IMR-90 (cell line): Measurements from ENCODE around the gene PPP1R3D. TPM values are rescaled to one million over a fixed set of nuclear protein-coding genes. Genes with fewer than 3 reads are reported as not detected.

Experiments used
- ATAC-seq: fragments of 200-7000 bp; cut with Tn5 transposase; 2 replicates; pipeline ENCODE4 v1.9.1; 2020; ENCODE audit warnings: low read depth, mild to moderate bottlenecking, moderate library complexity
- BruUV-seq: library from RNA; stranded (reverse); fragments of 400-500 nt; replicated peaks from 2 replicates; lab custom pipeline; 2021; lab: Mats Ljungman, UMichigan
- CTCF ChIA-PET: fragments of 300-600 bp; formaldehyde crosslinking; extraction: SDS; loops from one replicate; lab custom pipeline; 2021; ENCODE audit warnings: antibody characterized with exemption; lab: Yijun Ruan, JAX
- POLR2A ChIA-PET: fragments of 300-600 bp; sonication (Branson Sonifier 250); formaldehyde crosslinking; loops from one replicate; lab custom pipeline; 2022; ENCODE audit warnings: antibody characterized with exemption; ENCODE audit not compliant: unreplicated experiment; lab: Charles Lee
- DNase-seq: peaks from one replicate; pipeline ENCODE4 v3.0.0; 2013
- H2AFZ ChIP-seq: replicated peaks from 2 replicates; pipeline ENCODE3; 2013; ENCODE audit warnings: low read length, mild to moderate bottlenecking; ENCODE audit not compliant: poor library complexity
- H2AK5ac ChIP-seq: 2 replicates; pipeline ENCODE4 v1.6.1; 2013; ENCODE audit warnings: low read depth, low read length, inconsistent platforms
- H2AK9ac ChIP-seq: replicated peaks from 2 replicates; pipeline ENCODE3; 2013; ENCODE audit warnings: mild to moderate bottlenecking, low read depth, low read length, moderate library complexity; ENCODE audit not compliant: poor library complexity
- H2BK120ac ChIP-seq: 2 replicates; pipeline ENCODE4 v1.6.1; 2013; ENCODE audit warnings: low read depth, low read length, inconsistent platforms
- H2BK15ac ChIP-seq: 3 replicates; pipeline ENCODE4 v1.6.1; 2013; ENCODE audit warnings: low read depth, low read length, inconsistent platforms
- H2BK20ac ChIP-seq: 2 replicates; pipeline ENCODE4 v1.6.1; 2013; ENCODE audit warnings: low read depth, mild to moderate bottlenecking, inconsistent platforms, low read length, moderate library complexity
- H2BK5ac ChIP-seq: 2 replicates; pipeline ENCODE4 v1.6.1; 2013; ENCODE audit warnings: mild to moderate bottlenecking, low read depth, low read length, inconsistent platforms; ENCODE audit not compliant: poor library complexity, severe bottlenecking
- H3K14ac ChIP-seq: replicated peaks from 2 replicates; pipeline ENCODE4 v1.6.1; 2013; ENCODE audit warnings: low read depth, low read length, inconsistent platforms
- H3K18ac ChIP-seq: 2 replicates; pipeline ENCODE4 v1.6.1; 2013; ENCODE audit warnings: low read depth, low read length, control low read depth
- H3K23ac ChIP-seq: 2 replicates; pipeline ENCODE4 v1.6.1; 2013; ENCODE audit warnings: low read depth, low read length, inconsistent platforms
- H3K27ac ChIP-seq: 2 replicates; pipeline ENCODE4 v1.5.1; 2013; ENCODE audit warnings: mild to moderate bottlenecking, control low read depth, low read length; ENCODE audit not compliant: insufficient read depth
- H3K27me3 ChIP-seq: 2 replicates; pipeline ENCODE4 v1.6.1; 2013; ENCODE audit warnings: low read length; ENCODE audit not compliant: control insufficient read depth, insufficient read depth
- H3K36me3 ChIP-seq: 2 replicates; pipeline ENCODE4 v1.6.1; 2013; ENCODE audit warnings: low read length, mixed read lengths; ENCODE audit not compliant: control insufficient read depth, insufficient read depth
- H3K4ac ChIP-seq: 2 replicates; pipeline ENCODE4 v1.6.1; 2013; ENCODE audit warnings: low read depth, low read length, inconsistent platforms
- H3K4me1 ChIP-seq: 2 replicates; pipeline ENCODE4 v1.6.1; 2013; ENCODE audit warnings: low read length, mixed read lengths; ENCODE audit not compliant: control insufficient read depth, insufficient read depth
- H3K4me2 ChIP-seq: 2 replicates; pipeline ENCODE4 v1.6.1; 2013; ENCODE audit warnings: low read depth, mild to moderate bottlenecking, control low read depth, low read length, moderate library complexity
- H3K4me3 ChIP-seq: 2 replicates; pipeline ENCODE4 v1.5.1; 2013; ENCODE audit warnings: low read depth, mild to moderate bottlenecking, control low read depth, low read length, moderate library complexity; ENCODE audit not compliant: insufficient read depth
- H3K56ac ChIP-seq: 2 replicates; pipeline ENCODE4 v1.6.1; 2013; ENCODE audit warnings: low read length, inconsistent platforms; ENCODE audit not compliant: insufficient read depth; ENCODE audit errors: extremely low read depth
- H3K79me1 ChIP-seq, 2 experiments: 2 replicates each; pipeline ENCODE4 v1.6.1; 2013; ENCODE audit warnings: low read length in 2 of 2, inconsistent platforms in 1 of 2, low read depth in 1 of 2
- H3K9ac ChIP-seq: 2 replicates; pipeline ENCODE4 v1.6.1; 2013; ENCODE audit warnings: low read depth, low read length, control low read depth
- H3K9me1 ChIP-seq: 2 replicates; pipeline ENCODE4 v1.6.1; 2013; ENCODE audit warnings: low read length, inconsistent platforms; ENCODE audit not compliant: insufficient read depth
- H3K9me3 ChIP-seq: 2 replicates; pipeline ENCODE4 v1.6.1; 2013; ENCODE audit warnings: low read length; ENCODE audit not compliant: control insufficient read depth, insufficient read depth
- H4K20me1 ChIP-seq: 2 replicates; pipeline ENCODE4 v1.6.1; 2013; ENCODE audit warnings: low read length, inconsistent platforms; ENCODE audit not compliant: insufficient read depth
- H4K5ac ChIP-seq: 2 replicates; pipeline ENCODE4 v1.6.1; 2013; ENCODE audit warnings: mild to moderate bottlenecking, low read depth, low read length, control low read depth
- H4K8ac ChIP-seq, 2 experiments: 2 replicates each; pipeline ENCODE4 v1.6.1; 2013; ENCODE audit warnings: low read depth in 2 of 2, low read length in 2 of 2, control low read depth in 1 of 2, inconsistent platforms in 1 of 2
- H4K91ac ChIP-seq: 2 replicates; pipeline ENCODE4 v1.6.1; 2013; ENCODE audit warnings: low read depth, low read length, inconsistent platforms; ENCODE audit not compliant: insufficient read depth
- BHLHE40 ChIP-seq: fragments of 150-350 bp; IDR thresholded peaks from 2 replicates; pipeline ENCODE4 v1.6.1; 2016; ENCODE audit warnings: mild to moderate bottlenecking, low read depth, low read length
- CTCF ChIP-seq: conservative IDR thresholded peaks from 2 replicates; pipeline ENCODE4 v1.5.1; 2012; ENCODE audit warnings: mild to moderate bottlenecking, low read depth, low read length, improper control_type of control experiment
- FOS ChIP-seq: fragments of 150-350 bp; IDR thresholded peaks from 2 replicates; pipeline ENCODE4 v1.6.1; 2016; ENCODE audit warnings: low read depth, low read length
- MAFK ChIP-seq: IDR thresholded peaks from 2 replicates; pipeline ENCODE4 v1.6.1; 2012; ENCODE audit warnings: low read depth, low read length, improper control_type of control experiment
- MXI1 ChIP-seq: IDR thresholded peaks from 2 replicates; pipeline ENCODE4 v1.6.1; 2012; ENCODE audit warnings: low read depth, mild to moderate bottlenecking, low read length, moderate library complexity, borderline replicate concordance
- NFE2L2 ChIP-seq: fragments of 150-350 bp; IDR thresholded peaks from 2 replicates; pipeline ENCODE4 v1.6.1; 2016; ENCODE audit warnings: low read depth, mild to moderate bottlenecking, low read length
- POLR2A ChIP-seq: IDR thresholded peaks from 2 replicates; pipeline ENCODE4 v1.6.1; 2012; ENCODE audit warnings: mild to moderate bottlenecking, low read depth, low read length
- RCOR1 ChIP-seq: IDR thresholded peaks from 2 replicates; pipeline ENCODE4 v1.6.1; 2012; ENCODE audit warnings: mild to moderate bottlenecking, low read length, improper control_type of control experiment; ENCODE audit not compliant: insufficient replicate concordance
- USF2 ChIP-seq: fragments of 150-350 bp; IDR thresholded peaks from 2 replicates; pipeline ENCODE4 v1.6.1; 2017; ENCODE audit warnings: mild to moderate bottlenecking, antibody characterized with exemption, low read length, low read depth
- WGBS, 2 experiments: methylation state at CpG; one replicate each; pipeline versions ENCODE4 v1.1.5 to v1.1.7; 2013; ENCODE audit warnings: missing lambda C conversion rate in 2 of 2; ENCODE audit not compliant: insufficient read length in 1 of 2; ENCODE audit errors: extremely low coverage in 2 of 2; 5-methylcytosine and 5-hydroxymethylcytosine counted together
- dilution Hi-C: fragments of 300-500 bp; cut with HindIII; formaldehyde crosslinking; loops from one replicate; pipeline ENCODE4 v1.14.3; 2018; ENCODE audit warnings: low sequenced_read_pairs; ENCODE audit not compliant: unreplicated experiment
- in situ Hi-C: fragments of 300-500 bp; cut with MboI; formaldehyde crosslinking; loops from 3 replicates; pipeline ENCODE4 v1.14.3; 2019; ENCODE audit warnings: low sequenced_read_pairs, inconsistent platforms, mixed read lengths
- intact Hi-C: fragments of 100-400 bp; cut with micrococcal nuclease; formaldehyde crosslinking; loops from 2 replicates; pipeline ENCODE4 v1.10.0; 2022
- polyA plus RNA-seq, 3 experiments: library from polyadenylated mRNA; depleted of rRNA; stranded (reverse); fragments of >200 nt; gene quantifications; 2 replicates each; pipeline ENCODE4 v1.2.3, GENCODE V29; 2012; ENCODE audit warnings: low replicate concordance in 1 of 3
- total RNA-seq: library from RNA; depleted of rRNA; stranded (reverse); fragments of >200 nt; gene quantifications from 2 replicates; pipeline ENCODE4 v1.2.3, GENCODE V29; 2012

The PPP1R3D gene
- total and polyA plus RNA-seq, 2 of the 4 experiments (the other 2 are of a cell fraction), result 1.6 to 2.7 TPM

GRCh38 chr20:59985864-59986263, 45.8 kb upstream of the PPP1R3D start:
- Histone ChIP-seq H4K91ac (no peak overlapping the region), H3K18ac (no peak overlapping the region), H3K4me2 (no peak overlapping the region), H3K4me3 (no peak overlapping the region), H3K79me1 (no peaks in the 10 kb centered on the region), H4K8ac (no peak overlapping the region), H3K9me3 (no peaks in the 10 kb centered on the region), H2AK9ac (no peak overlapping the region), H3K23ac (no peak overlapping the region), H3K4ac (no peak overlapping the region), H2AFZ (no peak overlapping the region), H2BK20ac (no peak overlapping the region), H3K4me1 (no peaks in the 10 kb centered on the region), H2BK120ac (no peak overlapping the region), H3K56ac (no peak overlapping the region), H3K36me3 (no peaks in the 10 kb centered on the region), H2BK5ac (no peak overlapping the region), H2AK5ac (no peak overlapping the region), H3K27ac (no peak overlapping the region), H3K27me3 (peaks cover 2% of the 10 kb centered on the region; the same call in 1 of the 2 replicates), H3K14ac (no peak overlapping the region), H4K20me1 (no peaks in the 10 kb centered on the region), H4K5ac (no peak overlapping the region), H3K9me1 (no peaks in the 10 kb centered on the region), H3K9ac (no peak overlapping the region), H2BK15ac (no peak overlapping the region)
- no peak for TF ChIP-seq RCOR1
- TF ChIP-seq MXI1, result no peak
- no peak for TF ChIP-seq FOS
- TF ChIP-seq USF2, result no peak
- no peak for TF ChIP-seq NFE2L2
- TF ChIP-seq BHLHE40, result no peak
- no peak for TF ChIP-seq MAFK
- no peak for TF ChIP-seq CTCF
- TF ChIP-seq POLR2A, result no peak
- intact Hi-C loops, result no loop called here
- POLR2A ChIA-PET, result no interaction called here
- dilution Hi-C loops, result no loop called here
- ATAC-seq (no peak), DNase-seq (no peak)
- in situ Hi-C loops, result no loop called here
- CTCF ChIA-PET, result no interaction called here
- WGBS, 2 experiments, result no CpG with 5 or more reads among the region's 3 CpGs
- no TSS peak for BruUV-seq
